ENCODE data around the gene C1R.

C1R gene

DNA sequence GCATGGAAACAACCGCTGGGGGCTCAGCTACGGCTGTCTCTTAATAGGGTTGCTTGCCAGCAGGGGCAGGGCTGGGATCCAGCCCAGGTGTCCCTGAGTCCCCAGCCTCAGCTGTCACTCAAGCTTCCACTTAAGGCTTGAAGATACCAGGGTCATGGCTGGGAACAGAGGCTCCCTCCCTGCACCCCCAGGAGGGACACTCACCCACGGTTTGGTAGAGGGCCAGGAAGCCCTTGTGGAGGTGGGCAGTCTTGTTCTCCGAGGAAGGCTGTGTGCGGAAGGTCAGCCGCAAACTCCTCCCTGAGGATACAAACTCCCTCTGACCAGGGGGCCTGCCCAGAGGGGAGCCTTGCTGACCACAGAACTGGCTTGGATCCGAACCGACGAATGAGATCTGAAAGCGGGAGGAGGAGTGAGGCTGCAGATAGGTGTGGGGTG, 9.5 kb upstream of the C1R start:
- no peak overlapping the region for H3K27ac ChIP-seq
- no peak for TF ChIP-seq CTCF (conservative IDR thresholded peaks at IDR 0.05)

- TF ChIP-seq CTCF (conservative IDR thresholded peaks at IDR 0.05) = no peak
- no peak overlapping the region for H3K27ac ChIP-seq
Observed at GRCh38 chr12:7101047-7101693, 8.9 kb upstream of the C1R start.

GRCh38 chr12:7100239-7100638, 8.0 kb upstream of the C1R start:
- TF ChIP-seq CTCF (conservative IDR thresholded peaks at IDR 0.05) = no peak
- no peak overlapping the region for H3K27ac ChIP-seq

GRCh38 chr12:7099290-7099996, 7.2 kb upstream of the C1R start:
- H3K27ac ChIP-seq = no peak overlapping the region
- no peak for TF ChIP-seq CTCF (conservative IDR thresholded peaks at IDR 0.05)

DNA sequence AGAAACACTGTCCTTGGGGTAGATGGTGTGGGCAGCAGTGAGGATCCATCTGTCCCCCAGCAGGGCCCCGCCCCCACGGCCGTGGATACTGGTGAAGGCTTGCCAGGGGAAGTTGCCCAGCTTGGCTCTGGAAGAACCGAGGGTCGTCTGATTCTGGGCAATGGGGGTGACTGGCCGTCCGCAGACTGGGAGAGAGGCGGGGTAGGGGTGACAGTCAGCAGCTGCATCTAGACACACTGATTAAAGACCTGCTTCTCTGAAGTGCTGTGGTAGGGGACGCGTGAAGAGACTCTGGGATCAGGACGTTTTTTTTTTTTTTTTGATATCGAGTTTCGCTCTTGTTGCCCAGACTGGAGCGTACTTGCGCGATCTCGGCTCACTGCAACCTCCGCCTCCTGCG, 4.7 kb upstream of the C1R start:
- TF ChIP-seq CTCF (conservative IDR thresholded peaks at IDR 0.05) = no peak
- H3K27ac ChIP-seq = no peak overlapping the region

DNA sequence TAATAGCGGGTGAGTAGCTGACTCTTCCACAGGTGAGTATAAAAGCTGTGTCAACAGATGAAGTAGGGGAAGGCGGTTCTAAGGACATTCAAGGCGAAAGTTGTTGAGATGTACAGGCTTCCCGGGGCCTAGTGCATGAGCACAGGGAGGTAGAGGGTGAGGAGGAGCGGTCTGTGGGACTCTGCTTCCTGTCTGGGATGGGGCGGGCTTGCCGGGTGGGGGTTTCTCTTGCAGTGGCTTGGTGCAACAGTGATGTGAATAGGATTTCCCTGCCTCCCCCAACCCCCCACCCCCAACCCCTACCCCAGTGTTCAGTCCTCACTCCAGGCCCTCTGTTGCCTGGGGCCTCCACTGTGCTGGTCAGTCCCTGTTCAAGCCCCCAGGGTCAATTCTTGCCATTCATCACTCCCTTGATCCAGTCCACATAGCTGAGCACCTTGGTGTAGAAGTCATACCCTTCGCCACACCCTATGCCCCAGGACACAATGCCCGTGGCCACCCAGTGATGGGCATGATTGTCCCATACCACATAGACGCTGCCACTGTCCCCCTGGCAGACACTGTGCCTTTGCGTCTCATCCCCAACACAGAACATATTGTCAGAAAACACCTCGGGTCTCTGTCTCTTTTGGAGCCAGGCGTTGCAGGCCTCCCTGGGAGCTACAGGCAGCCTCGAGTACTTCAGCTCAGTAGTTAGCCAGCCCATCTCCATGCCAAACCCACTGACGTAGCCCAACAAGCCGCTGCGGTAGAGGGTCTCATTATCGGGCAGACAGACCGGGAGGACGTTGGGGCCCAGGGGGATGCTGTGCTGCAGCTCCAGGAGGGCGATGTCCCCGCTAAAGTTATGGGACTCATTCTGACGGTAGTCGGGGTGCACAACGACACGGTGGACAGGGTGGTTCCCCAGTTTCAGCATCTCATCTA, 4.0 kb upstream of the C1R start:
- TF ChIP-seq CTCF (conservative IDR thresholded peaks at IDR 0.05) = no peak
- no peak overlapping the region for H3K27ac ChIP-seq

DNA sequence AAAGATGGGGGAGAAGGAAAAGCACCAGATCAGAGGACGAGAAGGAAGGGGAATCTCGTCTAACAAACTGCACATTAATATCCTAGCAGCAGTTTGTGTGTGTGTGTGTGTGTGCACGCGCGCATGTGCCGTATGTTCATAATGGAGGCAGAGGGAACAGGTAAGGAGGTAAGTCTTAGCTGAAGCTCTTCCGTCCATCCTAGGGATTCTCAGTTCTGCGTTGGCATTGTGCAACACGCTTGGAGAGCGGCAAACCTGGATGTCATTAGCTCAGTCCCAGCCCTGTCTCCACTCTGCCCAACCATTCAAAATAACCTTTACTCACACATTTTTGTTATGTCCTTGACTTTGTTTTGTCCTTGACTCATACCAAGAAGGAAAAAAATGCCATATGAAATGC, 1.6 kb upstream of the C1R start:
- TF ChIP-seq CTCF (conservative IDR thresholded peaks at IDR 0.05) = no peak

More for the DNA sequence above, 1.6 kb upstream of the C1R start:
- no peak overlapping the region for H3K27ac ChIP-seq

All from VCaP (cell line).